IgD-negative memory B cell (primary cell): ENCODE measurements around the gene FBXL7. TPM values are rescaled to one million over a fixed set of nuclear protein-coding genes. Genes with fewer than 3 reads are reported as not detected.

Experiments
- H3K27ac Mint-ChIP-seq, 3 donors: one replicate each; pipeline ENCODE4 v1.8.0; 2020 to 2022; ENCODE audit warnings: mild to moderate bottlenecking in 3 of 3, mixed read lengths in 3 of 3, moderate library complexity in 1 of 3
- H3K27me3 Mint-ChIP-seq: one replicate; pipeline ENCODE4 v1.8.0; 2021; ENCODE audit warnings: mixed read lengths
- H3K36me3 Mint-ChIP-seq: one replicate; pipeline ENCODE4 v1.8.0; 2020; ENCODE audit warnings: mild to moderate bottlenecking, mixed read lengths
- H3K4me1 Mint-ChIP-seq, 3 donors: one replicate each; pipeline ENCODE4 v1.8.0; 2020 to 2022; ENCODE audit warnings: mixed read lengths in 3 of 3, mild to moderate bottlenecking in 1 of 3
- H3K4me3 Mint-ChIP-seq, 4 donors: one replicate each; pipeline ENCODE4 v1.8.0; 2020 to 2022; ENCODE audit warnings: mild to moderate bottlenecking in 4 of 4, mixed read lengths in 4 of 4, moderate library complexity in 3 of 4
- H3K9me3 Mint-ChIP-seq, 3 donors: one replicate each; pipeline ENCODE4 v1.8.0; 2020 to 2021; ENCODE audit warnings: mixed read lengths in 3 of 3, mild to moderate bottlenecking in 1 of 3
- polyA plus RNA-seq: library from polyadenylated mRNA; unstranded; fragments of 300-500 nt; fragmentation: Illumina TruSeq; gene quantifications from one replicate; pipeline ENCODE4 v1.2.3, GENCODE V29; 2021

FBXL7 gene
- polyA plus RNA-seq, 1 donor from 2014 or later: not detected

DNA sequence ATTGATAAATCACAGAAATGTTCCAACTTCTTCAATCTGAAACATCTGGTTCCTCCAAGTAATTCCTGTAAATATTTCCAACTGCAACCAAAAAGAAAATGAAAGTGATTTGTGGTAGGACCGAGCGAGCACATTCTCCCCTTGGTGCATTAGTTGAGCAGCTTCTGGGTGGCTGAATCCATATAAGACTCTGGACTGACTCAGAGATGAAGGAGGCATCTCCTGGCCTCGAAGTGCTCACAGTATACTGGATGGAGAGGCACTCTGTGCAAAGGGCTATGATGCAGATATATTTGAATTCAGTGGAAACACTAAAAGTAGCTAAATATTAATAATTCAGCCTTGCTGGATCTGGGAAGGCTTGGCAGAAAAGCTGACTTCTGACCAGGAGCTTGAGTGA is 414.7 kb downstream of the FBXL7 start:
- Mint-ChIP-seq H3K9me3 (peaks cover 6 to 7% (median 6%) of the 10 kb centered on the region in 3 donors), H3K27me3 (no peaks in the 10 kb centered on the region), H3K4me1 (no peaks in the 10 kb centered on the region), H3K27ac (no peak overlapping the region), H3K36me3 (no peaks in the 10 kb centered on the region), H3K4me3 (no peak overlapping the region)

DNA sequence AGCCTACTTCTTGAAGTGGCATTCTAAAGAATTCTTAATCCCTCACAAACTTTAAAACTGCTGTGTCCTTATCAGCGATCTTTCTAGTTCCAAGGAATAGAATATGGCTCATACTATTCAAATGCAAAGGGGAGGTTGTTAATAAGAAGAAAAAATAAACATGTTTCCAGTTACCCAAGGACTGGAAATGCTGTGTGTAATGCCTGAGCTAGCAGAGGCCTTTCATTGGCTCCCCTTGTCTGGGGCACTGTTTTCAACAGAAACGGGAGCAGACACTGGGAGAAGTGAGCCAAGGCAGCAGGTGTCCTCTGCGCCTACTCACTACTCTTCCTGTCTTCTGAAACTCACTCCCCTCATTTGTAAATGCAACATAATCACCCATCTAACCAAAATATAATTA is 426.6 kb downstream of the FBXL7 start:
- Mint-ChIP-seq H3K4me3 (no peak overlapping the region), H3K36me3 (no peaks in the 10 kb centered on the region), H3K27me3 (no peaks in the 10 kb centered on the region), H3K4me1 (no peaks in the 10 kb centered on the region), H3K27ac (no peak overlapping the region), H3K9me3 (peaks cover 0 to 6% (median 2%) of the 10 kb centered on the region in 3 donors)

GRCh38 chr5:15927710-15928380 is 427.9 kb downstream of the FBXL7 start:
- H3K4me1 Mint-ChIP-seq: no peaks in the 10 kb centered on the region
- H3K27ac Mint-ChIP-seq: no peak overlapping the region
- peaks cover 0 to 3% (median 2%) of the 10 kb centered on the region in 3 donors for H3K9me3 Mint-ChIP-seq
- no peak overlapping the region for H3K4me3 Mint-ChIP-seq
- no peaks in the 10 kb centered on the region for H3K36me3 Mint-ChIP-seq
- H3K27me3 Mint-ChIP-seq: peaks cover 1% of the 10 kb centered on the region

- H3K27me3 Mint-ChIP-seq: peaks cover 1% of the 10 kb centered on the region
- H3K9me3 Mint-ChIP-seq: peaks cover 0 to 3% (median 2%) of the 10 kb centered on the region in 3 donors
- no peak overlapping the region for H3K27ac Mint-ChIP-seq
- H3K4me1 Mint-ChIP-seq: no peaks in the 10 kb centered on the region
- H3K4me3 Mint-ChIP-seq: no peak overlapping the region
- no peaks in the 10 kb centered on the region for H3K36me3 Mint-ChIP-seq
Observed at GRCh38 chr5:15929611-15930263, 429.8 kb downstream of the FBXL7 start.

DNA sequence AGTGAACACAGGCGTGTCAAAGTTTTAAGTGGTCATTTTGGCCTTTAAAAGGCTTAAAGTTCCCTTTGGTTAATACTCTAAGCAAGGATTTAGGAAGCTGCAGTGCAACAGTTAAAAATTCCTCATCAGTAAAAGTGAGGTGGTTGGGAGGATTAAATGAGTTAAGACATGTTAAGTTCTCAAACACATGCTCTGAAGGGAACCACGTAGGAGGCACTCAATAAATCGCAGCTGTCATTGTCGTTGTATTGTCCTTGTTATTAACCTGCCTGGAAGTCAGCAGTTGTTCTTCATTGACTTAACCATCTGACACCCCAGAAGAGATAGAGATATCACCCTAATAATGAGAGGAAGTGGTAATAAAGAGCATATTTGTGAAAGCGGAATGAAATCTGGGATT is 432.1 kb downstream of the FBXL7 start:
- Mint-ChIP-seq H3K27me3 (peaks cover 1% of the 10 kb centered on the region), H3K36me3 (no peaks in the 10 kb centered on the region), H3K4me3 (no peak overlapping the region), H3K4me1 (no peaks in the 10 kb centered on the region), H3K9me3 (peaks cover 0 to 3% (median 2%) of the 10 kb centered on the region in 3 donors), H3K27ac (no peak overlapping the region)

- Mint-ChIP-seq H3K4me1 (peaks cover 0 to 5% (median 0%) of the 10 kb centered on the region in 3 donors), H3K27me3 (peaks cover 1% of the 10 kb centered on the region), H3K9me3 (peaks cover 3 to 7% (median 5%) of the 10 kb centered on the region in 3 donors), H3K4me3 (no peak overlapping the region), H3K27ac (no peak overlapping the region), H3K36me3 (no peaks in the 10 kb centered on the region)
Observed at GRCh38 chr5:15933259-15934207, 433.6 kb downstream of the FBXL7 start.

GRCh38 chr5:15936505-15937245 is 436.7 kb downstream of the FBXL7 start:
- H3K4me3 Mint-ChIP-seq: no peak overlapping the region
- peaks cover 1% of the 10 kb centered on the region for H3K27me3 Mint-ChIP-seq
- no peak overlapping the region for H3K27ac Mint-ChIP-seq
- peaks cover 0 to 5% (median 0%) of the 10 kb centered on the region in 3 donors for H3K4me1 Mint-ChIP-seq
- H3K36me3 Mint-ChIP-seq: no peaks in the 10 kb centered on the region
- peaks cover 3 to 7% (median 3%) of the 10 kb centered on the region in 3 donors for H3K9me3 Mint-ChIP-seq

- no peak overlapping the region for H3K27ac Mint-ChIP-seq
- H3K9me3 Mint-ChIP-seq: peaks cover 3 to 7% (median 3%) of the 10 kb centered on the region in 3 donors
- no peaks in the 10 kb centered on the region for H3K27me3 Mint-ChIP-seq
- no peaks in the 10 kb centered on the region for H3K36me3 Mint-ChIP-seq
- H3K4me3 Mint-ChIP-seq: no peak overlapping the region
- H3K4me1 Mint-ChIP-seq: peaks cover 0 to 5% (median 0%) of the 10 kb centered on the region in 3 donors
Observed at GRCh38 chr5:15937708-15938107, 437.7 kb downstream of the FBXL7 start.

DNA sequence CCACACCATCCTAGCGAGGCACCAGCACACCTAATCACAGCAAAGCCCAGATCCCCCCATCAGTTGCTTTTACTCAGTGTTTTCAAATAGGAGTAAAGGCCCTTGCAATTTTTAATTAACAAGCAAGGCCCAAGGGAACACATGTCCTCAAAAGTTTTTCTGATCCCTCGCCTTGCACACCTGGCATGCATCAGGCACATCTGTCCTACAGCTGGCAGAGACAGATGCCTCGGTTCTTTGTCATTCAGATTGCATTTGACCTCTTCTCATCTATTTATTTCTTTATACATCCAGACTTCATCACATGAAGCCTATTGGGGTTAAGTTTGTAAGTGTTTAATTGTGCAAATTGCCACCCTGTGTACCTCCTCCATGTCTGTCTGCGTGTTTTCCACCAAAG is 438.2 kb downstream of the FBXL7 start:
- Mint-ChIP-seq H3K4me3 (no peak overlapping the region), H3K9me3 (peaks cover 3 to 7% (median 3%) of the 10 kb centered on the region in 3 donors), H3K27me3 (no peaks in the 10 kb centered on the region), H3K36me3 (no peaks in the 10 kb centered on the region), H3K27ac (no peak overlapping the region), H3K4me1 (peaks cover 0 to 5% (median 0%) of the 10 kb centered on the region in 3 donors)

- Mint-ChIP-seq H3K27ac (no peak overlapping the region), H3K9me3 (peaks cover 3 to 7% (median 3%) of the 10 kb centered on the region in 3 donors), H3K4me3 (no peak overlapping the region), H3K4me1 (peaks cover 0 to 5% (median 0%) of the 10 kb centered on the region in 3 donors), H3K36me3 (no peaks in the 10 kb centered on the region), H3K27me3 (no peaks in the 10 kb centered on the region)
Observed at GRCh38 chr5:15938961-15939360, 439.0 kb downstream of the FBXL7 start.

- H3K9me3 Mint-ChIP-seq: peaks cover 3 to 7% (median 3%) of the 10 kb centered on the region in 3 donors
- no peaks in the 10 kb centered on the region for H3K27me3 Mint-ChIP-seq
- H3K4me3 Mint-ChIP-seq: no peak overlapping the region
- H3K36me3 Mint-ChIP-seq: no peaks in the 10 kb centered on the region
- H3K4me1 Mint-ChIP-seq: peaks cover 0 to 5% (median 0%) of the 10 kb centered on the region in 3 donors
- H3K27ac Mint-ChIP-seq: no peak overlapping the region
Observed at GRCh38 chr5:15940905-15941304, 440.9 kb downstream of the FBXL7 start.

GRCh38 chr5:15943487-15943886 is 443.5 kb downstream of the FBXL7 start:
- no peaks in the 10 kb centered on the region for H3K4me1 Mint-ChIP-seq
- H3K27ac Mint-ChIP-seq: no peak overlapping the region
- no peak overlapping the region for H3K4me3 Mint-ChIP-seq
- H3K36me3 Mint-ChIP-seq: no peaks in the 10 kb centered on the region
- H3K9me3 Mint-ChIP-seq: peaks cover 0 to 1% (median under 1%) of the 10 kb centered on the region in 3 donors
- H3K27me3 Mint-ChIP-seq: no peaks in the 10 kb centered on the region

DNA sequence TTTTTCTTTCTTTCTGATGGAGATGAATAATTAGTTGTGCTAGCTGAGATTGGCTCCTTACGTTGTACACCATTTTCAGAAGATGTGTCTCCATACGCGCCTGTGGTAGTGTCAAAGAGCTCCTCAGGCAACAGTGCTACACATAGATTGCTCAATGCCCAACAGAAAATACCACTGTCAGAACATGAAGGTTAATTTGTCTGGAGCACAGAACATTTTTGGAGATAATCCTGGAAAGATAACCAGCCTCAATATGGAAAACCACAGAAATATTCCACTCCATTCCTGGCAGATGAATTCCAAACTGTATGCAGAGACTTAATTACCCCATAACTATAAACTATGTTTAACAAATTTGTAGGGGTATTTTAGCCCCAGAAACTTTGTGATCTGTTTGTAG is 446.0 kb downstream of the FBXL7 start:
- Mint-ChIP-seq H3K27me3 (no peaks in the 10 kb centered on the region), H3K36me3 (no peaks in the 10 kb centered on the region)

DNA sequence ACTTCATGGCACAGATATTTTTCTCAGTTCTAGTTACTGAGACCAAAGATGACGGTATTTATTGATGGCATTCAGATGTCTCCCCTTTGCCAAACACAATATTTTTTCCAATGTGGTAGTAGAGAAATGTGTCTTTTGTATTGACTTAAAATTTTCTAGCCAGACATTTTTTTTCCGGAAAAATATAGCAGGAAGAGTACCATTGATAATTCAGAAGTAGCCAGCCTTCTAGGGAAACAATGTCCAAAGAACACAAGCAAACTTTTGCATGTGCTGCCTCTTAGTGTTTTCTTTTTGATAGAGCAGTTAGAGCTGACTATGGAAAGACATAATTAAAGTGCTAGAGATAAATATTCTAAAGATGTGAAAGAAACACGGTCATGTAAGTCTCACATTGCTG is 448.2 kb downstream of the FBXL7 start:
- Mint-ChIP-seq H3K4me1 (no peaks in the 10 kb centered on the region), H3K27ac (no peak overlapping the region), H3K9me3 (peaks cover 0 to 19% (median 3%) of the 10 kb centered on the region in 3 donors), H3K4me3 (no peak overlapping the region), H3K27me3 (no peaks in the 10 kb centered on the region), H3K36me3 (no peaks in the 10 kb centered on the region)

More for the DNA sequence above, 446.0 kb downstream of the FBXL7 start:
- no peaks in the 10 kb centered on the region for H3K4me1 Mint-ChIP-seq
- peaks cover 0 to 16% (median 3%) of the 10 kb centered on the region in 3 donors for H3K9me3 Mint-ChIP-seq
- no peak overlapping the region for H3K27ac Mint-ChIP-seq
- H3K4me3 Mint-ChIP-seq: no peak overlapping the region
